ENCODE data around the gene CST7. TPM values are rescaled to one million over a fixed set of nuclear protein-coding genes. Genes with fewer than 3 reads are reported as not detected.

CST7 gene
- total RNA-seq, 4 donors from 2014 or later = 1.1 to 4.7 (median 2.6) TPM

DNA sequence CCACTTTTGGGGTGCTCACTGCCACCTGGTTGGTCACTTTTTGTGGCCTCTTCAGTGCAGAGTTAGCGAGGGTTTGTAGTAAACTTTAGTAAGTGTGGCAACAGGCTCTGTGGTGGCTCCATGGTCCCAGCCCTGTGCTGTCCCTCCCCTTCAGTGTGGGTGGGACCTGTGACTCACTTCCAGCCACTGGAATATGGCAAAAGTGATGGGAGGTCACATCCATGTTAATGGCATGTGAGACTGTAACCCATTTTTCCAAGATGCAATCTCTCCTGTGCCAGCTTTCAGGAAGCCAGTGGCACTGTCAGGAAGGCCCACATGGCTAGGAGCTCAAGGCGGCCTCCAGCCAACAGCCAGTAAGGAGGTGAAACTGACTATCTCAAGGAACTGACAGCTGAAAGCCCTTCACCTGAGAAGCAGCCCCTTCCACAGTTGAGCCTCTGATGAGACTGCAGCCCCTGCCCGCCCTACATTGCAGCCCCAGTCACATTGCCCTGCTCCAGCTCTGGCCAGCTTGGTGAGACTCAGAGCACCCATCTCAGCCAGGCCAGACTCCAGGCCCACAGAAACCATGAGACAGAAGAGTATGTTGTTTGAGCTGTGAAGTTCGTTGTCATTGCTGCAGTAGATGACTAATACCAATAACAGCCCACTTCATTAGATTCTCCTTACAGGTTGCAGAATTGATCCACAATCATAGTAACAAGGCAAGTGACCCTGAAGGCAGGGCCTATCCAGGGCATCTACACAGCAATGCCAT, 13.1 kb upstream of the CST7 start:
- TF ChIP-seq, protein P1, sequence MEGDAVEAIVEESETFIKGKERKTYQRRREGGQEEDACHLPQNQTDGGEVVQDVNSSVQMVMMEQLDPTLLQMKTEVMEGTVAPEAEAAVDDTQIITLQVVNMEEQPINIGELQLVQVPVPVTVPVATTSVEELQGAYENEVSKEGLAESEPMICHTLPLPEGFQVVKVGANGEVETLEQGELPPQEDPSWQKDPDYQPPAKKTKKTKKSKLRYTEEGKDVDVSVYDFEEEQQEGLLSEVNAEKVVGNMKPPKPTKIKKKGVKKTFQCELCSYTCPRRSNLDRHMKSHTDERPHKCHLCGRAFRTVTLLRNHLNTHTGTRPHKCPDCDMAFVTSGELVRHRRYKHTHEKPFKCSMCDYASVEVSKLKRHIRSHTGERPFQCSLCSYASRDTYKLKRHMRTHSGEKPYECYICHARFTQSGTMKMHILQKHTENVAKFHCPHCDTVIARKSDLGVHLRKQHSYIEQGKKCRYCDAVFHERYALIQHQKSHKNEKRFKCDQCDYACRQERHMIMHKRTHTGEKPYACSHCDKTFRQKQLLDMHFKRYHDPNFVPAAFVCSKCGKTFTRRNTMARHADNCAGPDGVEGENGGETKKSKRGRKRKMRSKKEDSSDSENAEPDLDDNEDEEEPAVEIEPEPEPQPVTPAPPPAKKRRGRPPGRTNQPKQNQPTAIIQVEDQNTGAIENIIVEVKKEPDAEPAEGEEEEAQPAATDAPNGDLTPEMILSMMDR (IDR thresholded peaks at IDR 0.05; ENCODE audit: low read depth) = no peak

DNA sequence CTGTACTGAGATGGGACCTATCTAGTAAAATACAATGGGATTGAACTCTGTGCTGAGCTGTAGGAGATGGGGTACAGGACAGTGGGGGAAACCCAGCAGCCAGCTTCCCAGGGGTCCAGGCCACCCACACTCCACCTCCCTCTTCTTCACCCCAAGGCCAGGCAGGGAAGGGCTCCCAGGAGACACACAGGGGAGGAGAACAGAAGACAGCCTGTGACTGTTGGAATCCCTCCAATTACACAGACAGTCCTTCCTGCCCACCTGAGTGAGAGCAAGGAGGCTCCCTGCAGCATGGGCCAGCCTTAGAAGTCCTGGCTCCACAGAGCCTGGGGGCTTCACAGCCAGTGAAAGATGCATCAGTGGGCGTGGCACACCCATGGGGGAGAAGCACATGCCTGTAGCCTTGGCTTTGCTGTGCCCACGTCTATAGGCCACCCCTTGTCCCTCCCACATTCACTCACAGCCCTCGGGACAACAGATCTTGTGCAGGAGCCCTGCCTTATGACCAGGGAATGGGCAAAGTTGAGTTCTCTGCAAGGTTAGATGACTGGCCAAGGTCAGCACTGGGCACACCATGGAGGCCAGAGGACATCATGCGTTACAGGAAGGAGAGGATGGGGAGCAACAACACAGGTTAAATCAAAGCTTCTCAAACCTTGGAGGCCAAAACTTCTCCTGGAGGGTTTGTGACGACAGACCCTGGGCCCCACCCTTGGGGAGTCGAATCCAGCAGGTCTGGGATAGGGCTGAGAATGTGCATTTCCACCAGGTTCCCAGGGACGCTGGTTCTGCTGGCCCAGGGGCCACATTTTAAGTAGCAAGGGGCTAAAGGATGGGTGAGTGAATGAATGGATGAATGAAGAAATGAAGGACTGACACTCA, 12.3 kb upstream of the CST7 start:
- TF ChIP-seq, protein P1 (IDR thresholded peaks at IDR 0.05; ENCODE audit: low read depth) = no peak

DNA sequence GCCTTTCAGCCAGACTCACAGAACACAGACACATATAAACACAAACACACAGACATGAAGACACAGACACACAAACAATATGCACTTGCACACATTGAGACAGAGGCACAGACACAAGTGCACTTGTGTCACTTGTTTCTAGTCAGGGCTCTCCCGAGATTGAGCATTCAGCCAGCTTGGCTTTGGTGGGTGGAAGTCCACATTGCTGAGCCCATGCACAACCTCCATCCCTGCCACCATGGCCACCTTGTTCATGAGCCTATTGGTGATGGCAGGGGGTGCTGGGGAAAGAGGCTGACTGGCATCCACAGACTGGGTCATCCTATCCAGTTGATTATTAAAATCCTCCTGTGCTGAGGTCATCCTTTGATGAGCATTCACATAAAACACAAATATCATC, 11.5 kb upstream of the CST7 start:
- TF ChIP-seq, protein P1 (IDR thresholded peaks at IDR 0.05; ENCODE audit: low read depth) = no peak

DNA sequence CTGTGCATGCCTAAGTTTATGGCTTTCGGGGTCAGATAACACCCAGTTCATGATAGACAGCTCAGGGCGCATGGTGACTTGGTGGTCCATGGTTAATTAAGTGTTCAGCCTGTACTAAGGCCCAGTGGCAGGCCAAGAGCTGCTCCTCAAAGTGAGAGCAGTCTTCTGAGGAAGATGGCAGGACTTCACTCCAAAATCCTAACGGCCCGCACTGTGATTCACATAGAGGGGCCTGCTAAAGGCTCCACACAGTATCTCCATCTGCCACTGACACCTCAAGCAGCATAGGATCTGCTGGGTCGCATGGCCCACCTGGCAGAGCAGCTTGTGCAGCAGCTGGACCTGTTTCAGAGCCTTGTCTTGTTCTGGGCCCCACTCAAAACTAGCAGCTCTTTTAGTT, 10.6 kb upstream of the CST7 start:
- TF ChIP-seq, protein P1 (IDR thresholded peaks at IDR 0.05; ENCODE audit: low read depth) = no peak

DNA sequence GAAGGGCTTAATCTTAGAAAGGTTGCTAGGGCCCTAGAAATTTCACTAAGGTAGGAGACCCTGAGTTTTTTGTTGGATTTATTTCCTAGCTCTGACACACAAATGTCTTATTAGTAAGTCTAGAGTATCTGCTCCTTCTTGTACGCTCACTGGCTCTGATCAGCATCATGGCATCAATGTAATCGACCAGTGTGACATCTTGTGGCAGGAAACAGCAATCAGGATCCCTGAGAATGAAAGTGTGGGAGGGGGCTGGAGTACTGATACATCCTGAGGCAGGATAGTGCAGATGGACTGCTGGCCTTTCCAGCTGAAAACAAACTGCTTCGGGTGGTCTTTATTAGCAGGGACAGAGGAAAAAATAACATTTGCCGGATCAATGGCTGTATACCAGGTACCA, 10.0 kb upstream of the CST7 start:
- TF ChIP-seq, protein P1 (IDR thresholded peaks at IDR 0.05; ENCODE audit: low read depth) = no peak

DNA sequence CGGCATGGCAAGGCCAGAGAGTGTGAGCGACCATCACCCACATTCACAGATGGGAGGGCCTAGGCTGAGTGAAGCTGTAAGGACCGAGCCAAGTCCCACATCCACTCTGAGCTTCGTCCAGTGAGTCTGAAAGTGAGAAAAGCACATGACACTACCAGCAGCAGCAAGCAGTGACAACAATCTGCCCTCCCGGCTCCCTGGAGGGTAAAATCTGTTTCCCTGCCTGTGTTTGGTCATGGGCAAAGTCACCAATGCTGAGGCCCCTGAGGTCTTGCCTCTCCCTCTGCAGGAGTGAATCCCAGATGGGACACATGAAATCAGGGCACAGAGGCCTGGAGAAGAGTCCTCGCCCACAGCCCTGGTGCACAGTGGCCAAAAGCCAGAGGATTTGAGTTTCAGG, 6.4 kb upstream of the CST7 start:
- TF ChIP-seq, protein P1 (IDR thresholded peaks at IDR 0.05; ENCODE audit: low read depth) = no peak

DNA sequence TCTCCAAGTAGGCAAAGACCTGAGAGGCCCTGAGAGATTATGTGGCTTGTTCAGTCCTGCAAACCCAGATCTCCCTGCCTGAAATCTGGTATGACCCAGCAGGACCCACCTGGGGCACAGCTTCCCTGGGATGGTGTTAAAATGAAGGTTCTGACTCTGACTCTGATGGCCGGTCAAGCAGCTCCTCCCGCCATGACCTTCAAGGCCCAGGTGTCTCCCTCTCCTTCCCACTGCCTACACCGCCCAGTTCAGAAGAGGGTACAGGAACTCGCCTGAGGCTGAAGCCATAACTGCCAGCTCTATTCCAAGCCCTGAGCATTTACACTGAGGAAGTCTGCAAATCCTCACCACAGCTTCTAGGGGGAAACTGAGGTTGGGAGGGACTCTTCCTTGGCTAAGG, 5.9 kb upstream of the CST7 start:
- TF ChIP-seq, protein P1 (IDR thresholded peaks at IDR 0.05; ENCODE audit: low read depth) = no peak

Data from subcutaneous adipose tissue (tissue), 4 donors.